ENCODE measurements around the gene FAM168A. TPM values are rescaled to one million over a fixed set of nuclear protein-coding genes. Genes with fewer than 3 reads are reported as not detected.

Gene FAM168A
- total RNA-seq, 1 donor from 2014 or later: 19.3 TPM

- no peak overlapping the region for H3K27ac Mint-ChIP-seq
Observed at GRCh38 chr11:73614591-73614990, 16.7 kb upstream of the FAM168A start.

GRCh38 chr11:73612601-73613140, 14.8 kb upstream of the FAM168A start:
- Mint-ChIP-seq H3K9me3 (peaks cover 2% of the 10 kb centered on the region), H3K27me3 (ENCODE audit: insufficient read depth, low read depth) (peaks cover 4% of the 10 kb centered on the region), H3K4me1 (no peaks in the 10 kb centered on the region), H3K36me3 (no peaks in the 10 kb centered on the region), H3K4me3 (no peak overlapping the region), H3K27ac (no peak overlapping the region)
- Histone ChIP-seq H3K27ac (no peak overlapping the region), H4K20me1 (ENCODE audit: low read depth) (no peaks in the 10 kb centered on the region), H3F3A (ENCODE audit: low read depth) (peaks cover 3% of the 10 kb centered on the region), H3K9me3 (ENCODE audit: low read depth) (no peaks in the 10 kb centered on the region), H3K4me1 (no peaks in the 10 kb centered on the region), H3K9ac (no peak overlapping the region), H3K27me3 (no peaks in the 10 kb centered on the region), H3K36me3 (no peaks in the 10 kb centered on the region), H2AFZ (replicated peaks) (no peak overlapping the region), H3K79me2 (ENCODE audit: low read depth) (no peaks in the 10 kb centered on the region), H3K4me2 (no peak overlapping the region), H3K4me3 (no peak overlapping the region)
- no peak for DNase-seq (ENCODE audit: low spot score)
- TF ChIP-seq EZH2phosphoT487 (IDR thresholded peaks at IDR 0.05) (no peak), CTCF (IDR thresholded peaks at IDR 0.05) (no peak), EZH2 (IDR thresholded peaks at IDR 0.05) (no peak)

More at GRCh38 chr11:73614591-73614990, 16.7 kb upstream of the FAM168A start:
- TF ChIP-seq EZH2phosphoT487 (IDR thresholded peaks at IDR 0.05): no peak
- no peak for TF ChIP-seq CTCF (IDR thresholded peaks at IDR 0.05)
- TF ChIP-seq EZH2 (IDR thresholded peaks at IDR 0.05): no peak
- Histone ChIP-seq H3K4me2 (no peak overlapping the region), H4K20me1 (ENCODE audit: low read depth) (no peaks in the 10 kb centered on the region), H3K36me3 (no peaks in the 10 kb centered on the region), H3K4me3 (no peak overlapping the region), H2AFZ (replicated peaks) (no peak overlapping the region), H3K27me3 (no peaks in the 10 kb centered on the region), H3K27ac (no peak overlapping the region), H3K79me2 (ENCODE audit: low read depth) (no peaks in the 10 kb centered on the region), H3K9me3 (ENCODE audit: low read depth) (no peaks in the 10 kb centered on the region), H3K4me1 (no peaks in the 10 kb centered on the region), H3K9ac (no peak overlapping the region), H3F3A (ENCODE audit: low read depth) (peaks cover 3% of the 10 kb centered on the region)
- no peak for DNase-seq (ENCODE audit: low spot score)
- Mint-ChIP-seq H3K4me3 (no peak overlapping the region), H3K4me1 (no peaks in the 10 kb centered on the region), H3K9me3 (peaks cover 2% of the 10 kb centered on the region), H3K36me3 (no peaks in the 10 kb centered on the region), H3K27me3 (ENCODE audit: insufficient read depth, low read depth) (peaks cover 5% of the 10 kb centered on the region)

GRCh38 chr11:73598719-73599379, 937 bp upstream of the FAM168A start:
- peaks cover 28% of the 10 kb centered on the region for H3K4me1 ChIP-seq
- peaks cover 39% of the 10 kb centered on the region for H3K79me2 ChIP-seq (ENCODE audit: low read depth)
- Mint-ChIP-seq H3K9me3 (no peaks in the 10 kb centered on the region), H3K27me3 (ENCODE audit: insufficient read depth, low read depth) (peaks cover 5% of the 10 kb centered on the region), H3K27ac (peak overlapping the region; percentile 67), H3K4me1 (peaks cover 26% of the 10 kb centered on the region), H3K4me3 (peak overlapping the region; percentile 91), H3K36me3 (no peaks in the 10 kb centered on the region)
- H3K4me3 ChIP-seq: peak overlapping the region; percentile 77
- TF ChIP-seq CTCF (IDR thresholded peaks at IDR 0.05) (no peak), EZH2 (IDR thresholded peaks at IDR 0.05) (peak; percentile 41), EZH2phosphoT487 (IDR thresholded peaks at IDR 0.05) (no peak)
- peak overlapping the region; percentile 87 for H2AFZ ChIP-seq (replicated peaks)
- peaks cover 7% of the 10 kb centered on the region for H3F3A ChIP-seq (ENCODE audit: low read depth)
- peaks cover 19% of the 10 kb centered on the region for H4K20me1 ChIP-seq (ENCODE audit: low read depth)
- H3K27ac ChIP-seq: no peak overlapping the region
- no peaks in the 10 kb centered on the region for H3K9me3 ChIP-seq (ENCODE audit: low read depth)
- no peaks in the 10 kb centered on the region for H3K36me3 ChIP-seq
- H3K4me2 ChIP-seq: peak overlapping the region; percentile 80
- no peak for DNase-seq (ENCODE audit: low spot score)
- H3K27me3 ChIP-seq: no peaks in the 10 kb centered on the region
- H3K9ac ChIP-seq: no peak overlapping the region
